A549 (cell line): Measurements from ENCODE around the gene BANK1.

Experiments
- CBX8 ChIP-seq: fragments of 200-600 bp; sonication (generic); IDR thresholded peaks from 2 replicates; pipeline ENCODE4 v1.6.1; 2016
- EP300 ChIP-seq, 2 experiments: fragments of >200 bp; sonication (Bioruptor Twin); formaldehyde crosslinking; IDR thresholded peaks; 2 replicates in 1 of 2; 3 replicates in 1 of 2; pipeline ENCODE4 v1.6.1; 2016 to 2017
- FOSL2 ChIP-seq, 2 experiments: fragments of 450-650 bp in 1 of 2; fragments of >200 bp in 1 of 2; sonication (Bioruptor Twin) in 1 of 2; formaldehyde crosslinking; IDR thresholded peaks; 2 replicates each; pipeline versions ENCODE4 v1.5.0 to v1.6.1; 2016 to 2020; ENCODE audit warnings: mild to moderate bottlenecking in 1 of 2, moderate library complexity in 1 of 2
- KDM1A ChIP-seq: fragments of 200-600 bp; sonication (generic); IDR thresholded peaks from 2 replicates; pipeline ENCODE4 v1.6.1; 2016; ENCODE audit warnings: low read depth, mild to moderate bottlenecking
- MAFK ChIP-seq: fragments of 450-650 bp; IDR thresholded peaks from 2 replicates; pipeline ENCODE4 v1.6.1; 2014; ENCODE audit not compliant: partially characterized antibody
- MAZ ChIP-seq: fragments of 150-350 bp; IDR thresholded peaks from 2 replicates; pipeline ENCODE4 v1.6.1; 2014; ENCODE audit warnings: antibody characterized with exemption, low read depth, low read length, borderline replicate concordance
- NR3C1 ChIP-seq: fragments of >200 bp; sonication (Bioruptor Twin); formaldehyde crosslinking; IDR thresholded peaks from 3 replicates; pipeline ENCODE4 v1.6.1; 2017
- TP53 ChIP-seq: fragments of 250-450 bp; sonication (Bioruptor Pico); IDR thresholded peaks from 2 replicates; pipeline ENCODE4 v1.5.0; 2021; ENCODE audit warnings: mild to moderate bottlenecking, moderate library complexity
- TF ChIP-seq, protein P1 (sequence below): fragments of >200 bp; sonication (Bioruptor Twin); formaldehyde crosslinking; IDR thresholded peaks from 3 replicates; pipeline ENCODE4 v1.5.1; 2016
- TF ChIP-seq, protein P2 (sequence below): IDR thresholded peaks from 2 replicates; pipeline ENCODE4 v1.6.1; 2012; ENCODE audit warnings: low read depth, borderline replicate concordance

GRCh38 chr4:102036016-102036415 is 245.5 kb downstream of the BANK1 start:
- TF ChIP-seq MAFK: no peak
- TF ChIP-seq, protein P1, sequence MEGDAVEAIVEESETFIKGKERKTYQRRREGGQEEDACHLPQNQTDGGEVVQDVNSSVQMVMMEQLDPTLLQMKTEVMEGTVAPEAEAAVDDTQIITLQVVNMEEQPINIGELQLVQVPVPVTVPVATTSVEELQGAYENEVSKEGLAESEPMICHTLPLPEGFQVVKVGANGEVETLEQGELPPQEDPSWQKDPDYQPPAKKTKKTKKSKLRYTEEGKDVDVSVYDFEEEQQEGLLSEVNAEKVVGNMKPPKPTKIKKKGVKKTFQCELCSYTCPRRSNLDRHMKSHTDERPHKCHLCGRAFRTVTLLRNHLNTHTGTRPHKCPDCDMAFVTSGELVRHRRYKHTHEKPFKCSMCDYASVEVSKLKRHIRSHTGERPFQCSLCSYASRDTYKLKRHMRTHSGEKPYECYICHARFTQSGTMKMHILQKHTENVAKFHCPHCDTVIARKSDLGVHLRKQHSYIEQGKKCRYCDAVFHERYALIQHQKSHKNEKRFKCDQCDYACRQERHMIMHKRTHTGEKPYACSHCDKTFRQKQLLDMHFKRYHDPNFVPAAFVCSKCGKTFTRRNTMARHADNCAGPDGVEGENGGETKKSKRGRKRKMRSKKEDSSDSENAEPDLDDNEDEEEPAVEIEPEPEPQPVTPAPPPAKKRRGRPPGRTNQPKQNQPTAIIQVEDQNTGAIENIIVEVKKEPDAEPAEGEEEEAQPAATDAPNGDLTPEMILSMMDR: no peak
- TF ChIP-seq MAZ: no peak
- TF ChIP-seq FOSL2 (IDR thresholded peaks at IDR 0.05): no peak
- TF ChIP-seq FOSL2 (CRISPR knock-in tag; IDR thresholded peaks at IDR 0.05): no peak
- TF ChIP-seq, protein P2, sequence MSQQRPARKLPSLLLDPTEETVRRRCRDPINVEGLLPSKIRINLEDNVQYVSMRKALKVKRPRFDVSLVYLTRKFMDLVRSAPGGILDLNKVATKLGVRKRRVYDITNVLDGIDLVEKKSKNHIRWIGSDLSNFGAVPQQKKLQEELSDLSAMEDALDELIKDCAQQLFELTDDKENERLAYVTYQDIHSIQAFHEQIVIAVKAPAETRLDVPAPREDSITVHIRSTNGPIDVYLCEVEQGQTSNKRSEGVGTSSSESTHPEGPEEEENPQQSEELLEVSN: no peak
- no peak for TF ChIP-seq CBX8
- no peak for TF ChIP-seq TP53 (CRISPR knock-in tag)
- TF ChIP-seq KDM1A: no peak
- no peak for TF ChIP-seq NR3C1
- no peak for TF ChIP-seq EP300 (IDR thresholded peaks at IDR 0.05)
